HAP-1 (cell line): ENCODE data around the gene CMSS1.
A peak's percentile ranks its signal among the peaks of the same experiment; 100 is the strongest.

Source experiments
- DNase-seq, 2 experiments: peaks; one replicate each; pipeline ENCODE4 v3.0.0-alpha.2; 2016 to 2020; ENCODE audit warnings: low spot score in 2 of 2
- H3K27me3 ChIP-seq: fragments of 250-450 bp; sonication (Bioruptor Pico); 2 replicates; pipeline ENCODE4 v1.5.1; 2020; ENCODE audit warnings: low read depth, mild to moderate bottlenecking, moderate library complexity
- H3K36me3 ChIP-seq: fragments of 250-450 bp; sonication (Bioruptor Pico); replicated peaks from 2 replicates; pipeline ENCODE4 v1.5.1; 2020; ENCODE audit warnings: mild to moderate bottlenecking
- H3K4me1 ChIP-seq: fragments of 250-450 bp; sonication (Bioruptor Pico); 2 replicates; pipeline ENCODE4 v1.5.1; 2020; ENCODE audit warnings: mild to moderate bottlenecking
- H3K4me3 ChIP-seq: fragments of 250-450 bp; sonication (Bioruptor Pico); 2 replicates; pipeline ENCODE4 v1.5.1; 2020; ENCODE audit warnings: mild to moderate bottlenecking, moderate library complexity
- H3K9me3 ChIP-seq: fragments of 250-450 bp; sonication (Bioruptor Pico); 2 replicates; pipeline ENCODE4 v1.5.1; 2020; ENCODE audit warnings: mild to moderate bottlenecking, moderate library complexity
- in situ Hi-C: fragments of 300-500 bp; cut with MboI; formaldehyde crosslinking; loops from 3 replicates; pipeline ENCODE4 v1.14.3; 2020; ENCODE audit warnings: low sequenced_read_pairs, inconsistent platforms, mixed read lengths

Gene CMSS1

DNA sequence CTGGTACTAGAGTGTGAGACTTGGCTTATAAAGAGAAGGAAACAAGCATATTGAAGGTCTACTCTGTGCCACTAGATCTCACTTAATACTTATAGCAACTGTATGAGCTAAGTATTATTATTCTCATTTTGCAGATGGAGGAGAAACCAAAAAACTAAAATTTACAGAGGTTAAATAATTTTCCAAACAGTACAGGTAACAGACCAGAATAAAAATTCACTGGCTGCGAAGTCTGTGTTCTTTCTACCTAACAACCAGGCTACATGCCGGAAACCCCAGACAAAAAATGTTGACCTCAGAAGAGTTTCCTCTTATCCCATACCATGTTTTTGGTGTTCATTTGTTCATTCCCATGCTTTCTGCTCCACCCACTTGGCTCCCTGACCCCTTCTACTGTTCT is 46.6 kb downstream of the CMSS1 start:
- in situ Hi-C loops, result no loop called here
- Histone ChIP-seq H3K4me3 (no peak overlapping the region), H3K27me3 (no peaks in the 10 kb centered on the region), H3K9me3 (no peaks in the 10 kb centered on the region), H3K4me1 (peaks cover 9% of the 10 kb centered on the region), H3K36me3 (no peaks in the 10 kb centered on the region)
- no peak for DNase-seq

DNA sequence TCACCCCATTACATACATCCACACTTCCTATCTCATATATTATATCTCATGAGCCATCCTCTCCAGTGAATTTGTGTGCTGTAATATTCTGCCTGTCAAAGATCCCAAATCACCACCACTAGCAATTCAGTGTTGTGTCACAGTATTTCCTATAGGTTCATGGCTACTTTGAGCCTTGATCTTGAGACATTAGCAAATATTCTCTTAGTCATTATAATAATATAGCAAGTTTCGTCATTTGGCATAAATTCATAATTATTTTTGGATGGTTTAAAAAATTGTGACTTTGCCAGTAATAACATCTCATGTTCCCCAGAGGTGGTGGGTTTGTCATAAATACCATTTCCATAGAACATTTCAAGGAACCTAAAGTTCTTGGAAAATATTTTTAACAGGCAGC is 47.7 kb downstream of the CMSS1 start:
- Histone ChIP-seq H3K4me1 (peaks cover 9% of the 10 kb centered on the region), H3K27me3 (no peaks in the 10 kb centered on the region), H3K36me3 (no peaks in the 10 kb centered on the region), H3K9me3 (no peaks in the 10 kb centered on the region), H3K4me3 (no peak overlapping the region)
- in situ Hi-C loops, result no loop called here
- no peak for DNase-seq

DNA sequence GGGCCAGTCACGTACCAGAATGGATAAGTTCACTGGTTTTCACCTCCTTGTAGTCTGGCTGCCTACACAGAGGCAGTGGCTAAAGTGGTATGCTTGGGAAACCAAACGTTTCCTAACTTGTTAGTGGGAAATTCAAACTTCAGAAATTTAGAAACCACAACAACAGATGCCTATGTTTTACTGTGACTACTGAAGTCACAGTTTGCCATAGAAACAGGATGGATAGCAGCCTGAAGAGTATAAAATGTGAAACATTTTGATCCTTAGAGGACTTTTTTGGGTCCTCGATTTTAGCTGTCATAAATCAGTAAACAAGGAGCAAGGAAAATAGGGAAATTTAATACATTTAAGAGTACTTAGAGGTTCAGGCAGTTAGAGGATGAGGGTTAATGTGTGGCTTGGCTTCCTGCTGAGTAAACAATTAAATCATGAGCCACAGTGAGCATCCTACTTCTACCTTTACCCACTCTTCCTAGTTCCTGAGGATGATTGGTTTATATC is 48.6 kb downstream of the CMSS1 start:
- Histone ChIP-seq H3K4me1 (peaks cover 9% of the 10 kb centered on the region), H3K9me3 (no peaks in the 10 kb centered on the region), H3K4me3 (no peak overlapping the region), H3K36me3 (no peaks in the 10 kb centered on the region), H3K27me3 (no peaks in the 10 kb centered on the region)
- no peak for DNase-seq
- in situ Hi-C loops, result no loop called here

DNA sequence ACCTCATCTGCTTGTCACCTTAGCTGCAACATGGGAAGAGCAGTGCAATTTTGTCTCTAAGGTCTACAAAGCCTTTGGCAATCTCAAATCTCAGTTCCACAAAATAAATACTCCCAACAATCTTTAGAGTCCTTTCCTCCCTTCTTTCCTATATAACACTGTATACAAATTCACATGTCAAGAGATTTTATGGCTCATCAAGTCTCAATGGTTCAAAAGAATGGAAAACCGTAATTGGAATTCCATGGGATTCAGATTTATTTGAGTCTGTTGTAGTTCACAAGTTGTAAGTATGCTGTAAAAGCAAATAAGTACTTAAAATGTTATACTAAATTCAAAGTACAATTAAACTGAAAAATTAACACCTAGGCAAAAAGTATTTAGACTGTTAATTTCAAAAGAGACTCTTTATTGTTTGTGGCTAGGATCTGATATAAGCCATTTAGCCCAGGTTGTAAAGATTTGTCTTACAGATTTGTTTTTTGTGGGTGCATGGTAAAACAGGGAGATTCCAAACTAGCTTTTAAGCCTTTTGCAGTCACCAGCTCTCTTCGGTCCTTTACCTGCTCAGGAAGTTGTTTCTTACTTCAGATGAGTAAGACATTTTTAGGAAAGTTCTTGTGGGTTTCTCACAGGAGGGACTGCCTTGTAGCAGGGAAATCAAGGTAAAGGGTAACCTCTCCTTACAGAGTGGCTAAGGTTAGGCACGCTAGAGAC is 50.1 kb downstream of the CMSS1 start:
- no peaks in the 10 kb centered on the region for H3K9me3 ChIP-seq
- DNase-seq, result peak in 1 of 2 experiments; percentile 72
- H3K4me1 ChIP-seq, result peaks cover 9% of the 10 kb centered on the region
- H3K27me3 ChIP-seq, result no peaks in the 10 kb centered on the region
- in situ Hi-C loops, result no loop called here
- H3K36me3 ChIP-seq, result no peaks in the 10 kb centered on the region
- H3K4me3 ChIP-seq, result no peak overlapping the region

DNA sequence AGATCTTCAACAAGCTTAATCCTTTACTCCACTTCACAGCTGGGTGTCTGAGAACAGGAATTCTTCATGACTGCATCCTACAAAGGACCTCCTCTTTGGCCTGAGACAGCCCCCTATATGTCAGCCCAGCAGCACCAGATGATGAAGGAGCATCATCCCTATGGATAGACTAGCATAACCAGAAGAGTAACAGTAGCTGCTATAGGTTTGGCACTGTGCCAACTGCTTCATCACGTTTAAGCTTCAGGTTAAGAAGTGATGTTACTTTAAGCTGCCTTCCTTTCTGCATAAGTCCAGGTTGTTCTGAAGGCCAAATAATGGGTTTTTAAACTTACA is 50.6 kb downstream of the CMSS1 start:
- Histone ChIP-seq H3K36me3 (no peaks in the 10 kb centered on the region), H3K4me1 (peaks cover 9% of the 10 kb centered on the region), H3K9me3 (no peaks in the 10 kb centered on the region), H3K27me3 (no peaks in the 10 kb centered on the region), H3K4me3 (no peak overlapping the region)
- peak in 1 of 2 experiments; percentile 21 for DNase-seq
- in situ Hi-C loops, result no loop called here

DNA sequence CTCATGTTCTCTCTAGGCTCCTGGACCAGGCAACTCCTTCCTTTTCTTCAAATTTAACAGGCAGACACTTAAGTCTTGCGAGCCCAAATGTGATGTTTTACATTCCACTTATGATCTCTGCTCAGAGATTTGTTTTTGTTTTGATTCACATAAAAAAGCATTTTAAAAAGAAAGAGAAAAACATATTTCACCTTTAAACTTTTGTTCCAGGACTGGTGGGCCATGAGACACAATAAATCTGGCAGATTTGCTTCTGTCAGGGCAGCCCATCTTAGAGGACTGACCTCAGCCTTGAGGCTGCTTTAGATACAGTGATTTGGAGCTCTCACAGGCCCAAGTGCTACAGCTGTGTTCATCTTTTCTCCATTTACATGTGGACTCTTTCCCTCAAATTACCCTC is 52.0 kb downstream of the CMSS1 start:
- no peaks in the 10 kb centered on the region for H3K36me3 ChIP-seq
- H3K4me1 ChIP-seq, result peaks cover 9% of the 10 kb centered on the region
- DNase-seq, result no peak
- in situ Hi-C loops, result no loop called here
- no peaks in the 10 kb centered on the region for H3K27me3 ChIP-seq
- H3K4me3 ChIP-seq, result no peak overlapping the region
- no peaks in the 10 kb centered on the region for H3K9me3 ChIP-seq

DNA sequence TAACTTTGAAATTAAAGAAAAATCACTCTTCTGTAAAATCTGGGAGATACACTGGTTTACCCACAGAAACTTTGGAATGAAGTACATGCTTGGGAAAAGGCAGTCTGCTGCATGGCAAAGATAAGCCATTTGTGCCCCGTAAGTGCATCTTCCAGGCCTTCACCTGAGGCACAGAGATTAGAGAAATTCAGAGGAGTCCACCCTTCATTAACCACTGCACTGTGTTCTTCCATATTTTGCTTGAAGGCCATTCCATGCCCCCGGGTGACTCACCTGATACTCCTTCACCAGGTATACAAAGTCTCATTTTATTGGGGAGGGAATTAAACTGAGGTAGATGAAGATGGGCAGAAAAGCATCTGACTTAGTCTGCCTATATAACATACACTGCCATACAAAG is 53.0 kb downstream of the CMSS1 start:
- no peaks in the 10 kb centered on the region for H3K27me3 ChIP-seq
- no peak overlapping the region for H3K4me3 ChIP-seq
- in situ Hi-C loops, result no loop called here
- peaks cover 13% of the 10 kb centered on the region for H3K4me1 ChIP-seq
- no peaks in the 10 kb centered on the region for H3K9me3 ChIP-seq
- no peaks in the 10 kb centered on the region for H3K36me3 ChIP-seq
- DNase-seq, result no peak

DNA sequence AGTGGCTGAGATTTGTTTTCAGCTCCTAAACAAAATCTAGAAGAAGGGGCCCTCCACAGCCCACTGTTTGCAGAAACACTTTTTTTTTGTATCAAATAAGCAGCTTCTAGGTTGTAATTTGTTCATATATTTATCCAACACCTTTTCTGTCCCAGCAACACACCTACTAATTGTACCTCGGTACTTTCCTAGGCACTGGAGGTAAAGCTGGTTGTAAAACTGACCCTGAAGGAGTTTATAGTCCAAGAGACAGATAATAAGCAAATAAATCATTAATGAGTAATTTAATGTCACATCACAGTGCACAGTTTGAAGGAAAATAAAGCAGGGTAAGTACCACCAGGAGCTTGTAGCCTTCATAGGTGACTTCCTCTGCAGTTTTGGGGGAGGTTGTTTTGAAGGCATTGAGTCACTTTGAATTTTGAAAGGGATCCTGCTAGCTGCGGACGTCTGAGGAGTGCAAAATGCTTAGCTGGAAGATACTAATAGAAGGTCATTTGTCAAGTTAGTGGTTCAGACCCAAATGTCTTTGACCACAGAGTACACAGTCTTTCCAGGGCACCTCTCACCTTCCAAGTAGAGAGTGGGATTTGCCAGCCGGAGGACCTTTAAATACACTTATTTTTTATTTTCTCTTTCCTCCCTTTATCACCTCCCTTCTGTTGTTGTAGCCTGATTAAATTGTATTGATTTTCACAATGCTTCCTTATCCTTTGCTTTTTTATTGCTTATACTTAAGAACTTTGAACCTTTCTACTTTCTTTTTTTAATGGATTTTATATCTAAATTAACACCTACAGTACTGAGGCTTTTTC is 53.8 kb downstream of the CMSS1 start:
- H3K4me1 ChIP-seq, result peaks cover 13% of the 10 kb centered on the region
- no peak overlapping the region for H3K4me3 ChIP-seq
- no peaks in the 10 kb centered on the region for H3K36me3 ChIP-seq

DNA sequence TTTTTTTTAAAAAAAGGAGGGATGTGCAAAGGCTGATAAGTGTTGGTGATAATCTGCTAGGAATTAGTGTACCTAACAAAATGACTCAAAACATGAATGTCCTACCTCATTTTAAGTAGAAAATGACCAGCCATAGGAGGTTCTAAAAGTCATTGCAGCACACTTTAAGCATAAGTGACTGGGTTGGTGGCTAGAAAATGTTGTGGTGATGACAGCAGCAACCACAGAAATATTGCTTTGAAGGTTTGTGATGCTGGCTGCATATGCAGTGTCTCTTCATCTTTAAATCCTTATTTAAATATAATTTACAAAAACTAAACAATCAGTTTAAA is 55.2 kb downstream of the CMSS1 start:
- H3K9me3 ChIP-seq, result no peaks in the 10 kb centered on the region
- peaks cover 12% of the 10 kb centered on the region for H3K4me1 ChIP-seq
- H3K4me3 ChIP-seq, result no peak overlapping the region
- no peaks in the 10 kb centered on the region for H3K36me3 ChIP-seq
- no peak for DNase-seq
- H3K27me3 ChIP-seq, result no peaks in the 10 kb centered on the region
- in situ Hi-C loops, result no loop called here

More for the DNA sequence above, 53.8 kb downstream of the CMSS1 start:
- DNase-seq, result no peak
- H3K27me3 ChIP-seq, result no peaks in the 10 kb centered on the region
- H3K9me3 ChIP-seq, result no peaks in the 10 kb centered on the region
- in situ Hi-C loops, result no loop called here

DNA sequence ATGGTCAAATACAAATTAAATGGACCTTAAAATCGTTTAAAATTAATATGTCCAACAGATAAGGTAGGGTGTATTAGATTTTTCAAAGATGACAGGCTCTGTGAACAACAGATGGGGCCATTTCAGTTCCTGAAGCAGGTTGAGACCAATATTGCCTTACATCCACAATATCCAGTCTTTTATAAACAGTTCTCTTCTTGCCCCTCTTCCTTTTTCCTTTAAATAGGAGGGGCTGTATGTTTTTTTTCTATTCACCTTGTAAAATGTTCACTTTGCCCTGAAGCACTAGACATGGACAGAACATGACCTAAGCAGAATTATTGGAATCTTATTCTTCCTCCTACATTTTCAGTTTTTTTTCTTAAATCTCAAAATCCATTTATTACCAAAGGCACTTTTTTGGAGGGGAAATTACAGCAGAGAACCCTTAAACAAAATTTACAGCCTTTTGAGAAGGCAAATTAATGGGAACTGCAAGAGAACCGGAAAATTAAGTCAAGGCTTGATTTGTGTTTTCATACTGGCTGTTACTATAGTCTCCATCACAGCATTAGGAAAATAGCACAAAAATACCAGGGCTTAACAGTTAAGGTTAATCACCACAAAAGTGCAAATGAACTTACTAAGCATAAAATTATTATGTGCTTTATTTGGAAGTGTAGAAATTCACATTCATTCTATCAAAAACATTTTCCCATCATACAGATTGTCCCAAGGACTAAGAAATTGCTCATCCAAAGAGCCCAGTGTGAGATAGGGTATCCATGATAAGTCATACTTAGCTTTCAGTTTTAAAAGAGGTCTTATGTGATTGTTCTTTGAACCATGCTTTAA is 55.8 kb downstream of the CMSS1 start:
- in situ Hi-C loops, result no loop called here
- no peaks in the 10 kb centered on the region for H3K36me3 ChIP-seq
- no peaks in the 10 kb centered on the region for H3K27me3 ChIP-seq
- peaks cover 10% of the 10 kb centered on the region for H3K4me1 ChIP-seq
- no peak for DNase-seq
- no peaks in the 10 kb centered on the region for H3K9me3 ChIP-seq
- no peak overlapping the region for H3K4me3 ChIP-seq

DNA sequence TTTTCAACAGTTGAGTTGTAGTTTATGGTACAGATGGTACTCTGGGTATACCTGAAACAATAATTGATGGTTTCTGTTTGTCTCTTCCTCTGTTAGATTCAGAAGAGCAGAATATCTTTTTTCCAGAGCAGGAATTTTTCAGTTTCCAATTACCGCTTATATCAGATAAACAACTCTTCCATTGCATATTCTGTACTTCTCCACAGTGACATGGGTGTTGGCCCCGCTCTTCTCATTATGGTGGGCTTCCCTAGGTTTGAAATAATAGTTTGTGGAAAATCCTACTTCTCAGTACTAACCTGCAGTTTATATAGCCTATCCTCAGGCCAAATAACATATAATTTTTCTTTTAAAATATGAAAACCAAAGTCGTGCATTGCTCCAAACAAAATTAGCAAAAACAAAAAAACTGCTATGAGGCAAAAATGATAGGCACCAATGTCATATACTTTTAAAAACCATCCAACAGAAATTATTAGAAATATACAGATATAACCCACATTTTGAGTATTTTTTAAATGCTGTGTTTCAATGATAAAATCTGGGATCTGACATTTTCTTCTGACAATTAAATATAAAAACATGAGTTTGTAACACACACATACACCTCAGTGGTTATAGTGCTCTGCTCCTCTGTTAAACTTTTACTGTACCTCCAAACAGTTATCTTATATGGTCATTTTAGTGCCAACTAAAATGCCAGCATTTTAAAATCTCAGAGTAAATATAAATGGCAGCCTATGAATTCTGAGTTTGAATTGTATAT is 56.8 kb downstream of the CMSS1 start:
- Histone ChIP-seq H3K36me3 (no peaks in the 10 kb centered on the region), H3K9me3 (no peaks in the 10 kb centered on the region), H3K4me1 (peaks cover 10% of the 10 kb centered on the region), H3K27me3 (no peaks in the 10 kb centered on the region), H3K4me3 (no peak overlapping the region)
- in situ Hi-C loops, result no loop called here
- no peak for DNase-seq

DNA sequence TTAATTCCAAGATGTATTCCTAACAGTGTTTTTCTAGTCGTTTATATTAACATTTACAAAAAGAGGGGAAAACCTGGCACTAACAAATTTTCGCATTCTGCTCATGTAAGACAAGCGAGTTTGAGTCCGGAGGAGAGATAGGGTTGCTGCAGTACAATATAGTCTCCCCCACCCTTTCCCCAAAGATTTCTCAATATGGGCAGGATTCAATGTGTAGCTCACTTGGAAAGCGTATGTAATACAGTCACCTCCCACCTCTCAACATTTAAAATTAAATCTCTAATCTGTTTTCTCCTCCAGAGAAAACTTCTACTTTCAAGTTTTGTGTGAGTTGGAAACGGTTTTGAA is 57.9 kb downstream of the CMSS1 start:
- peak overlapping the region; percentile 34 for H3K4me3 ChIP-seq
- H3K27me3 ChIP-seq, result no peaks in the 10 kb centered on the region
- no peak for DNase-seq
- in situ Hi-C loops, result no loop called here
- H3K4me1 ChIP-seq, result peaks cover 10% of the 10 kb centered on the region
- H3K36me3 ChIP-seq, result no peaks in the 10 kb centered on the region
- no peaks in the 10 kb centered on the region for H3K9me3 ChIP-seq
